Astrocyte of the spinal cord (primary cell): Measurements from ENCODE around the gene SON.
"Not testable (repeated sequence)": the region's sequence is repeated elsewhere in the genome, so short reads cannot be mapped to it uniquely, and the experiment has no call there.

Experiments used
- DNase-seq: peaks from one replicate; pipeline ENCODE4 v3.0.0; 2011; ENCODE audit warnings: low read depth, low spot score
- H3K4me3 ChIP-seq: 2 replicates; pipeline ENCODE4 v1.5.1; 2011; ENCODE audit warnings: low read depth, mild to moderate bottlenecking, low read length, moderate library complexity
- in situ Hi-C: cut with HindIII; loops from 2 replicates; pipeline ENCODE4 v1.10.0; 2017; ENCODE audit warnings: low sequenced_read_pairs
- TF ChIP-seq, protein P1 (sequence below): IDR thresholded peaks from 2 replicates; pipeline ENCODE4 v1.5.1; 2012; ENCODE audit warnings: low read depth, mild to moderate bottlenecking, low read length, inconsistent platforms

The SON gene

DNA sequence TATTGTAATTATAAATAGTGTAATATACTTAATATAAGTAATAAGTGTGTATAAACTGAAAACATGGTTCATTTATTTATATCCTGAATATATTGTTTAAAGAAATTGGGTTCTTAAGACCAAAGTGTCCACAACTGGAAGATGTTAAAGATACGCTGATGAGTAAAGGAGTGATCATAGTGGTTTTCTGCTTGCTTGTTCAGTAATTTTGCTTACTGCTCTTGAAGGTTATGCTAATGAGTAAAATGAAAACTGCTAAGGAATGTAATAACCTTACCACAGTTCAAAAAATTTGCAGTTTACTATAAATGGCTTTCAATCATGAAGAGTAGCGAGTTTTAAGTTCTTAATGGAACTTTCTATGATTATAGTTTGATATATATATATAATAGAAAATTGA, 23.7 kb downstream of the SON start:
- DNase-seq: no peak
- no peak overlapping the region for H3K4me3 ChIP-seq
- TF ChIP-seq, protein P1, sequence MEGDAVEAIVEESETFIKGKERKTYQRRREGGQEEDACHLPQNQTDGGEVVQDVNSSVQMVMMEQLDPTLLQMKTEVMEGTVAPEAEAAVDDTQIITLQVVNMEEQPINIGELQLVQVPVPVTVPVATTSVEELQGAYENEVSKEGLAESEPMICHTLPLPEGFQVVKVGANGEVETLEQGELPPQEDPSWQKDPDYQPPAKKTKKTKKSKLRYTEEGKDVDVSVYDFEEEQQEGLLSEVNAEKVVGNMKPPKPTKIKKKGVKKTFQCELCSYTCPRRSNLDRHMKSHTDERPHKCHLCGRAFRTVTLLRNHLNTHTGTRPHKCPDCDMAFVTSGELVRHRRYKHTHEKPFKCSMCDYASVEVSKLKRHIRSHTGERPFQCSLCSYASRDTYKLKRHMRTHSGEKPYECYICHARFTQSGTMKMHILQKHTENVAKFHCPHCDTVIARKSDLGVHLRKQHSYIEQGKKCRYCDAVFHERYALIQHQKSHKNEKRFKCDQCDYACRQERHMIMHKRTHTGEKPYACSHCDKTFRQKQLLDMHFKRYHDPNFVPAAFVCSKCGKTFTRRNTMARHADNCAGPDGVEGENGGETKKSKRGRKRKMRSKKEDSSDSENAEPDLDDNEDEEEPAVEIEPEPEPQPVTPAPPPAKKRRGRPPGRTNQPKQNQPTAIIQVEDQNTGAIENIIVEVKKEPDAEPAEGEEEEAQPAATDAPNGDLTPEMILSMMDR: no peak
- in situ Hi-C loops: no loop called here

GRCh38 chr21:33567914-33568313, 25.1 kb downstream of the SON start:
- TF ChIP-seq, protein P1: no peak
- in situ Hi-C loops: no loop called here
- no peak overlapping the region for H3K4me3 ChIP-seq
- no peak for DNase-seq

GRCh38 chr21:33568448-33568847, 25.6 kb downstream of the SON start:
- no peak overlapping the region for H3K4me3 ChIP-seq
- no peak for DNase-seq
- in situ Hi-C loops: no loop called here
- TF ChIP-seq, protein P1: no peak

DNA sequence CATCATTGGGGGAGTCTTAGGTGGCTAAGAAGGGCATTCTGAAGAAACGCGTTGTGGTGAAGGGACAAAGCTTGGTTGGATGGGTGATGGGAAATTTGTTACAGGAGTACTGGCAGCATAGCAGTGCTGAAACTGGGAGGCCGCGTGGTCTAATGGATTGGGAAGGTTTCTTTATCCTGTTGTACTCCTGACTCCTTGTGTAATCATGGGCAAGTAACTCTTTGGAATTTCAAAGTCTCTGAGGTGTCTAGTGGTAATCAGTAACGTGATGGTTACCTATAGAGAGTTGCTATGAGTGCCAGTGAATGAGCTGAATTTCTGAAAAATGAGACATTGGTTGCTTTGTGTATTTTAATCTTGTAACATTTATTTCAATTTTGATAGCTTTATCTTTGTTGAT, 27.2 kb downstream of the SON start:
- in situ Hi-C loops: no loop called here

DNA sequence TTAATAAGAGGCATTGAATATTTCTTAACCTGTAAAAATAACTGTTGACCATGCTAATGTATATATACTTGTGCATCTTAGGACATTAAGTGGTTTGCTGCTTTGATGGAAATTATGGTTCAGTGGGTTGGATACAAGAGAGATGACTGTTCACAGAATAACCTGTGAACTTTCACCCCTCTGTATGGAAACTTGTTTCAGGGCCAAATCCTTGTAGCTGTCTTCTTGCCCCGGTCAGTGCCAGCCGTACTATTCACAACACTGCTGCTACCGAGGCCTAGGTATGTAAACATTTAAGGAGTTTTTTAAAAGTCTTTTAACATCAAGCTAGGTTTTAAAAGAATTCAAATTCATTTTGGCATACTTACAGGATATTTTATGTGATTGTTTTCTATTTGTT, 29.5 kb downstream of the SON start:
- TF ChIP-seq, protein P1: no peak
- no peak for DNase-seq
- no peak overlapping the region for H3K4me3 ChIP-seq
- in situ Hi-C loops: no loop called here

More for the DNA sequence above, 27.2 kb downstream of the SON start:
- no peak for DNase-seq
- TF ChIP-seq, protein P1: no peak
- no peak overlapping the region for H3K4me3 ChIP-seq

GRCh38 chr21:33576741-33577141, 33.9 kb downstream of the SON start:
- in situ Hi-C loops, DNase-seq, H3K4me3 ChIP-seq: not testable (repeated sequence)

GRCh38 chr21:33578214-33578613, 35.4 kb downstream of the SON start:
- TF ChIP-seq, protein P1: no peak
- peak; percentile 32 for DNase-seq
- no peak overlapping the region for H3K4me3 ChIP-seq
- in situ Hi-C loops: no loop called here
